ENCODE measurements around the gene ZCCHC7.
"Not testable (repeated sequence)": the region's sequence is repeated elsewhere in the genome, so short reads cannot be mapped to it uniquely, and the experiment has no call there.

ZCCHC7 gene

GRCh38 chr9:37373621-37374020, 253.2 kb downstream of the ZCCHC7 start:
- DNase-seq (ENCODE audit: low read depth in 2 of 2), result no peak

DNA sequence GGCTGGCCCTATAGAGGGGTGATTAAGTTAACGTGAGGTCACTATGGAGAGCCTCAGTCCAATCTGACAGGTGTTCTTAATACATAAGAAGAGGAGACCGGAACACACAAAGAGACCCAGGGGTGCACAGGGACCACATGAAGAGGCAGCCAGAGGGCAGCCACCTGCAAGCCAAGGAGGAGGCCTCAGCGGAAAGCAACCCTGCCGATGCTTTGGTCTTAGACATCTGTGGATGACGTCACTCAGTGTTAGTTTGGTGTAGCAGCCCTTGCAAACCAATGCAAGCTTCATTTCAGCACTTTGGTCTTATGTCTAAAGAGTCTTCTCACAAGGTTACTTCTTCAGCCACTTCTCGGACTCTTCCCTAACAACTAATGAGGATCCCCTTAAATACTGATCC, 254.5 kb downstream of the ZCCHC7 start:
- DNase-seq (ENCODE audit: low read depth in 2 of 2), result no peak

GRCh38 chr9:37377688-37378612, 257.6 kb downstream of the ZCCHC7 start:
- DNase-seq (ENCODE audit: low read depth in 2 of 2), result no peak

DNA sequence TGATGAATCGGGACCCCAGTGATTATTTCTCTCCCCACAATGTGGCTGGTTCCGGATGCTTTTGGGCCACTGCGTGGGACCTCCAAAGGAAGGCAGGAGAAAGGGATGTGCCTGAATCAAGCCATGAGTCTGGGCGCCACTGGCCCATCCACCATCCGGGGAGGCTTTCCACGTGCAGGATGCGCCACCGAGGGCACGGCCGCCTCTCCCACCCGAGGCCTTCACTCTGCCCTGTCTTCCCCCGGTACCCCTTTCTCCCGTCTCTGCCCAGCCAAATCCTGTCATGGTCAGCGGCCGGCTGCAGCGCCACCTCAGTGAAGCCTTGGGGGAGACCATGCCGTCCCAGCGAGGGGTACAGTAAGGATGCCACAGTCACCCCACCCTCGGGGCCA, 258.2 kb downstream of the ZCCHC7 start:
- no peak for DNase-seq (ENCODE audit: low read depth in 2 of 2)

DNA sequence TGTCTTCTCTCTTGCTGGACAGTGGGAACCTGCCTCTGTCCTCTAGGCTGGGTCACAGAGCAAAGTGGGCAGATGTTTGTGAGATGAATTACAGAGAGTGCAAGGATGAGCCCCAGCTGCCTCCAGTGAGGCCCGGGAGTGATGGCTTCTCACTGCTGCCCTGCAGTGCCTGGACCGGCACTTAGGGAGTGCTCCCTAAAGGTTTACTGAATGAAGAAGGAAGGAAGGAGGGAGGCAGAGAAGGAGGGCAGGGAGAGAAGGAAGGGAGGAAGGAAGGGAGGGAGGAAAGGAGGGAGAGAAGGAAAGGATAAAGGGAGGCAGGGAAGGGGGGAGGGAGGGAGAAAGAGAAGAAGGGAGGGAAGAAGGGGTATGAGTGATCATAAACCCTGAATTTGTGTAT, 259.5 kb downstream of the ZCCHC7 start:
- no peak for DNase-seq (ENCODE audit: low read depth in 2 of 2)

GRCh38 chr9:37380570-37380969, 260.2 kb downstream of the ZCCHC7 start:
- no peak for DNase-seq (ENCODE audit: low read depth in 2 of 2)

DNA sequence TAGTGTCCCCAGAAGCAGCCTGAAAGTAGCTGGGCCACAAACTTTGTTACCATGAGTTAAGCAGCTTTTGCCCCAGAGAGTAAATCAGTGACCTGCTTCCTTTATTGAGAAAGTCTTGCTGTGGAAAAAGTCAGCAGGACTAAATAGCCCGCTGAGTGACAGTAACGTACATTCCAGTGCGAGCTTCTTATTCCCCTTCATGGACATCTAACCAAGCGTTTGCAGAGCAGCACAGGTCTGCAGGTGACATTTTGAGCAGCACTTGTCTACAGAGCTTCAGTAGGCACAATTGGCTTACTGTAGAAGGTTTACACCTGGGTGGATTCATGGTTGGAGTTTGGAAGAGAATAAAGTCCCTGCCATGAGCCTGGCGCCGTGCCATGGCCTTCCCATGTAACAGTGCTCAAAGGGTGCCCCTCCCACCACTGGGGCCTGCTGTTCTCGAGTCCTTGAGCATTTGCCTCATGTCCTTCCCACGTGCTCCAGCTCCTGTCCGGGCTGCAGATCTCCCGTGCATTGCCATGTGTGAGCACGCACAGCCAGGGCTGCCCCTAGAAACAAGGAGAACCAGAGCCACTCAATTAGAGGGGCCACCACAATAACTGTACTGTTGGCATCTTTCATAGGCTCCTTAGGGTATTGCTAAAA, 260.8 kb downstream of the ZCCHC7 start:
- DNase-seq (ENCODE audit: low read depth in 2 of 2), result no peak

GRCh38 chr9:37382161-37382981, 262.0 kb downstream of the ZCCHC7 start:
- no peak for DNase-seq (ENCODE audit: low read depth in 2 of 2)

GRCh38 chr9:37382982-37383357, 262.6 kb downstream of the ZCCHC7 start:
- no peak for DNase-seq (ENCODE audit: low read depth in 2 of 2)

DNA sequence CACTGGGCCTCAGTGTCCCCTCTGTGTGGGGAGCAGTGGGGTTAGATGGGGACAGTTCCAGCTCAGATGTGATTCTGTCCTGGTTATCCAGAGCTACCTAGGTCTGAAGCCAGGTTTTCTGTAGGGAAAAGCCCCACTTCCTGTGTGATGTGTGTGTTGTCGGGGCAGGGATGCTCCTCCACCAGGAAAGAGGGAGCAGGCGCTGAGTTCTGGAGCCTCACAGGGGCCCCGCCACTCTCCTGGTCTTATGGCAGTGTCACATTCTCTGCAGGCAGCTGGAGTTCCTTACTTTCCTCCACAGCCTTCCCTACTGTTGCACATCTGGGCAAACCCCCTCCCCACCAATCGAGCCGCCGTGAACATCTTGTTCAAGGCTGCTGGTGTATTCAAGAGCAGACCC, 263.0 kb downstream of the ZCCHC7 start:
- no peak for DNase-seq (ENCODE audit: low read depth in 2 of 2)

- DNase-seq (ENCODE audit: low read depth in 2 of 2), result no peak
Measured at GRCh38 chr9:37383876-37384746, 263.7 kb downstream of the ZCCHC7 start.

GRCh38 chr9:37385286-37385685, 264.9 kb downstream of the ZCCHC7 start:
- DNase-seq (ENCODE audit: low read depth in 2 of 2), result no peak

DNA sequence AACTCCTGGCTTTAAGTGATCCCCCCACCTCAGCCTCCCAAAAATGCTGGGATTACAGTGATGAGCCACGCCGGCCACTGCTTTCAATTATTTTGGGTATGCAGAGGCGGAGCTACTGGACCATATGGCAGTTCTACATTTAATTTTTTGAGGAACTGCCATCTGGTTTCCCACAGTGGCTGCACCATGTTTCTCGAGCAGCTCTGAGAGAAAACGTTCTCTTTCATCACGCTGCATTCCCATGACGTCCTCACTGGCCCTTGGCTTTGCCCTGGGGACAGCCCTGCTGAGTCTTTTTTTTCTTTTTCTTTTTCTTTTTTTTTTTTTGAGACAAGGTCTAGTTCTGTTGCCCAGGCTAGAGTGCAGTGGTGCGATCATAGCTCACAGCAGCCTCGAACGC, 266.6 kb downstream of the ZCCHC7 start:
- no peak for DNase-seq (ENCODE audit: low read depth in 2 of 2)

DNA sequence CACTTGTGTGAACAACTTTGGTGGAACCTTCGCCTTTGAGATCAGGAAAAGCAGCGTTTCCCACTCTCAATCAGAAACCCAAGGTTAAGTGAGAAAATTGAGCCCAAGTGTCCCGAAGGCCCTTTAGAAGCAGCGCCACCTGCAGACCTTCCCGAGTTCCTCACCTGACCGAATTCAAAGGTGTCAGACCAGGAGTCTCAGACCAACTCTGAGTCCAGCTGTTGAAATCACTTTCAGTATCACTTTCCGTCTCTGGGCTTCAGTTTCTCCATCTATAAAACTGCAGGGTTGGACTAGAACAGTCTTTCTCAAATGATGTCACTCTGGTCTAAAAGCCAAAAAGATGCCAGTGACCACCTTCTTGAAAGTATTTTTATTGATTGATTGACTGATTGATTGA, 270.4 kb downstream of the ZCCHC7 start:
- DNase-seq (ENCODE audit: low read depth in 2 of 2), result no peak

- DNase-seq (ENCODE audit: low read depth in 2 of 2), result no peak
Measured at GRCh38 chr9:37392272-37392671, 271.9 kb downstream of the ZCCHC7 start.

DNA sequence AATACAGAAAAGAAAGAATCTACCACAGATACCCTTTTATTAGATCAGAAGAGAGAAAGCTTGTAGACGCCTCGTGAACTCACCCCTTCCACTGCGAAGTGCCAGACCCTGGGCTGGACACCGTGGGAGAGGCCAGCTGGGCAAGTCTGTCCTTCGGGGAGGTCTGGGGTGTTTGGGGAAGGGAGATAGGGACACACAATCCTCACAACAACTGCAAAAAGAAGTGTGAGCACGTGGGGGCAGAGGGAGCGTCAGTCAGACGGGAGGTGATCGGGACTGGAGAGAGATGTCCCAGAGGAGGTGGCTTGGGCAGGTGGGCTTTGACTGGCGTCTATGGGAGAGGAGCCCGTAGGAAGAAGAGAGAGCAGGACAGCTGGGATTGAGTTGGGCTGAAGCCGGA, 274.9 kb downstream of the ZCCHC7 start:
- no peak for DNase-seq (ENCODE audit: low read depth in 2 of 2)

DNA sequence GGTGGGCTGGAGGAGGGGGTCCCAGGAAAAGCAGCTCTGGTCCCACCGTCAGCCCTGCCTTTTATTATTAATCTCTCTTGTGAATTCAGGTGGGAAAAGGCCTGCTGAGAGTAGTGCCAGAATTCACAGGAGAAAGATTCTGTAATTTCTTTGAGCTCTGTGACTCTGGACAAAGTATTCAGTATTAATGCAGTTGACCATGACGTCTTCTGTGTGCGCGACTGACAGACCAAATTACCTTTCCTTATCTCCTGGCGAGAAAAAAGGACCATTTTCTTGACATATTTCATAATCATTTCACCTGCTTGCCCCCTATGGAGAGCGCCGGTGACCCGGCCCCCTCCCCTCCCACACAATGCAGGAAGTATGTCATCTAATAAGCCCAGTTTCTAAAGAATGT, 275.3 kb downstream of the ZCCHC7 start:
- DNase-seq (ENCODE audit: low read depth in 2 of 2), result no peak

- not testable (repeated sequence) for DNase-seq (ENCODE audit: low read depth in 2 of 2)
Measured at GRCh38 chr9:37397948-37398347, 277.6 kb downstream of the ZCCHC7 start.

DNA sequence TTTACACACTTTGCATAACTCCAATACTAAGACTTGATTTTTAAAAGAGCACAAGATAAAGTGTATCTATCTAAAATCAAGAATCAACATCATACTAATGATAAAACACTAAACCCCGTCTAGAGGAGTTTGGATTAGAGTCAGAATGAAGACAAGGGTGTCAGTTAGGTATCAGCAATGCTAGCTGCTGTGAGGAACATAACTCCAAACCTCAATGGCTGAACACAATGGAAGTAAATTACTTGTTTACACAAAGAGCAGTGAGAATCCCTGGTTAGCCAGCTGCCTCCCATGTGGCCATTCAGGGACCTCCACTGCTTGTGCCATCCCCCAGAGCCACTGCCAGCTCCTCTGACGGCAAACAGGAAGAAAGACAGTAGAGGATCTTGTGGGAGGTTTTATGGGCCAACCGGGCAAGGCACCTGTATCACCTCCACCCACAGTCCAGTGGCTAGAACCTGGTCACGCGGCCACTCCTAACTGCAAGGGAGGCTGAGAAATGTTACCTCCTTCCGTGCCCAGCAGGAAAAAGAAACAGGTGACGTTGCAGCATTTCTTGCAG, 278.2 kb downstream of the ZCCHC7 start:
- DNase-seq (ENCODE audit: low read depth in 2 of 2), result no peak

DNA sequence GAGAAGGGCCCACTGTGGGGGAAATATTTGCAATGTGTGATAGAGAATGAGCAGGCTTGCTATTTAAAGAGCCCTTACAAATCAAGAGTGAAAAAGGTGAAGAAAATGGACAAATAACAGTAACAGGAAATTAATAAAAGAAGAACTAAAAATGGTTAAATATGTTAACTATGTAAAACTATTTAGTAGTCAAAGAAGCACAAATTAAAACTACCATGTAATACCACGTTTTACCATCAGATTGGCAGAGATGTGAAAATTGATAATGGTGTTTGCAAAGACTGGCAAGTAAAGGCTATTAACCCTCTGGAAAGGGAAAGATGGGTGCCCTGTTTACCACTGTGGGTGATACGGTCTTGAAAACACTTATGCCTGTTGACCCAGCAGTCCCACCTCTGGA, 279.0 kb downstream of the ZCCHC7 start:
- DNase-seq (ENCODE audit: low read depth in 2 of 2), result no peak

GRCh38 chr9:37404590-37404989, 284.2 kb downstream of the ZCCHC7 start:
- DNase-seq (ENCODE audit: low read depth in 2 of 2), result no peak

All from stimulated activated CD4-positive, alpha-beta T cell treated with anti-CD3 and anti-CD28 coated beads, Interleukin-1b, Interleukin-23, amount 100 ng/mL, for 4 hours (primary cell).